GM19239 (cell line): ENCODE results near the gene MRPL53.
"Not testable (repeated sequence)": the region's sequence is repeated elsewhere in the genome, so short reads cannot be mapped to it uniquely, and the experiment has no call there.

ENCODE experiments used
- DNase-seq: peaks from one replicate; pipeline ENCODE4 v3.0.0; 2011; ENCODE audit warnings: low spot score; ENCODE audit not compliant: insufficient read length
- FAIRE-seq: peaks from 2 replicates; lab custom pipeline; 2011; peaks lifted over from hg19 to GRCh38; lab: Jason Lieb, UNC

The MRPL53 gene

DNA sequence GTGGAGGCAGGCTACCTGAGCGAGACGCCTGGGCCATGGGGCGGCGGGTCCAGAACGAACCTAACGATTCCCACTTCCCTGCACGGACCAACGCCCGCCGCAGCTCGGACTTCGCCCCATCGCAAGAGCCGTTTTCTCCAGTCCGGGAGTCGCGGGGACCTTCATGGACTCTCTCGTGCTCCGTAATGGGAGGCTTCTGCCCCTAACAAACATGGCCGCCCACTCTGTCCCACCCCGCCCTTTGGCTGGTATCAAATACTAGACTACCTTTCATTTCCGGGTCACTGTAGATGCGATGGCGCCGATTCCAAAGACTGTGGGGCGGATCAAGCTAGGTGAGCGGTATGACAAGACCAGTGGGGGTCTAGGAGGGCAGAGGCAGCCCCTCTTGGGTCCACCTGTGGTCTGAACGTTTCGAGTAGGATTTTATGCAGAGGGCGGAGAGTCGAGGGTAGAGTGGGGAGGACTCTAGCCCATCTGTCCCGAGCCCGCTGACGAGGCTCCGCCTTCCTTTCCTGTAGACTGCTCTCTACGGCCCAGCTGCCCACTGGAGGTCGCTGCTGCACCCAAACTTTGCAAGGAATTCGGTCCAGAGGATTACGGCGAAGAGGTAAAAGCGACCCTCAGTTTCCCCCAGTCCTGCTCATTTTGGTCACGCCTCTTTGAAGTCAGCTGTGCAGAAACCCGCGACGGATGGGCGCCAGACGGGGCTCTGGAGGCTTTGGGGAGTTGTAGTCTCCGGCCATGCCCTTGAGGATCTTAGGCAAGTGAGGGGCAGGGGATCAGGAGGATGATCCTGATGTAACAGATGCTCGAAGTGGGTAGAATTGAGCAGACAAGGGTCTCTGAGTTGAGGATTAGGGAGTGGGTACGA, 10.6 kb upstream of the MRPL53 start, which contains the start of the genes CCDC142 and TTC31:
Gene CCDC142 (minus strand): TSS at position 198 of the 874 bp plus-strand sequence. CDS start 161 bp downstream, at position 37.
Gene TTC31 (plus strand): TSS at position 281 of the 874 bp plus-strand sequence. CDS start 15 bp downstream, at position 296.
- FAIRE-seq: peak; percentile 97
- peak; percentile 87 for DNase-seq

DNA sequence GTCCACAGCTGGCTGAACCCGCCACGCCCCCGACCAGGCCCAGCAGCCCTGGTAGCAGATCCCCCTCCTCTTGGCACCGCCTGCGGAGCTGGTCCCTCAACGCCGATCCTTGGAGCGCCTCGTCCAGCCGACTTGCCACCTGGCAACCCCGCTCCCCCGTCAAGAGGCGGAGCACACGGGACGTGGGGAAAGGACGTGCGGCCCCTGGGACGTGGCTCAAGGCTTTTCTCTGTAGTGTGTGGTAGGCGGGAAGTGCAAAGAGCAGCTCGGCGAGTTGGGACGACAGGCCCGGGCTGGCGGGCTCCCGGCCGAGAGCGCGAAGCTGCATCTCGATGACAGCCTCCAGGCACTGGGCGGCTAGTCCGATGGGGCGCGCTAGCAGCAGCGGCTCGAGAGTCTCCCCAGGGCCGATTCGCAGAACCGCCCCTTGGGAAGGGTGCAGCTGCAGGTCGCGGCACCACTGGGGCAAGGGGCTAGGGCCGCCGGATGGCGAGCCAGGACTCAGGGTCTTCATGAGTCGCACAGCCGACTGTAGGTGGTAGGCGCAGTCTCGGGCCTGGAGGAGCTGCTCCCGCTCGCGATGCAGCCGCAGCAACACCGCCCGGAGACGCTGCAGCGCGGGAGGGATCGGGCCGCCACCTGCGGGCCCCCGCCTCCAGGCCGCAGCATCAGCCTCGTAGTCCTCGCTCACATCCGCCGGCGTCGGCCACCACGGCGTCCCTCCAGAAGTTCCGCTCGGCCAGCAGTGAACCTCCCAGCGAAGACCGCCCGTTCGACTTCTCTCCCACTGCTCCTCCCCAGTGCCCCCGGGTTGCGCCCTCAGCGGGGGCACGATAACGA, 9.7 kb upstream of the MRPL53 start:
- FAIRE-seq (no peak), DNase-seq (no peak)

DNA sequence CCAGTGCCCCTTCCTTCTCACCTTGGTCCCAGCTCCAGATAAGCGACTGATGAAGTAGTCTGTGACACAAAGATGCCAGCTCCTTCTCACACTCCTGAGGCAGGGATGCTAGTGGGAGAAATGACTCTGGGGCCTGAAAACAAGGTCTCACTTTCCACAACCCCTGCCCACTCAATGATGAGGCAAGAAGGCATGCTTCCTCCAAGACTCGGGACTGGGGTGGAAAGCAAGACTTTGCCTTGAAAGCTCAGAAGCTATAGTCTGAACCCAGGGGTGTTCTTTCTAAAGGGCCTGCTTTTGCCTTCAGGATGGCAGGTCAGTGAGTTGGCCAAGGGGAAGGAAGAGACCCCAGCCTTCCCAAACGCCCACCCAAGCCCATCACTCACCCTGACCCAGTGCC, 9.0 kb upstream of the MRPL53 start:
- FAIRE-seq (no peak), DNase-seq (no peak)

DNA sequence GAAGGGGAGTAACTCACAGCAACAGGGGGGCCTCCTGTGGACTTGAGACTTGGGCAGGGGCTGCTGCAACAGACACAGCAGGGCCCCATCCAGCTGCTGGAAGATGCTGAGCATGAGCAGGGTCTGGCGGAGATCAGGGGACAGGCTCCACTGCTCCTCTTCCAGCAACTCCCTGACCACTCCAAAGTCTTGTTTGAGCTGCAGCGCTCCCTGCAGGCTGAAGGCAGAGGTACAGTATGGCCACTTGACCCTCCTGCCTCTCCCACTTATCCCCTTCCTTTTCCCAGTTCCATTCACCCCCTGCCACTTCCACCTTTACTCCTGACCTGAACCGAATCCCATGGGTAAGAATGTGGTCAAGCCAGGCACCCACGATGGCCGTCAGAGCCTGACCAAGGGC, 2.4 kb upstream of the MRPL53 start:
- DNase-seq (no peak), FAIRE-seq (no peak)

DNA sequence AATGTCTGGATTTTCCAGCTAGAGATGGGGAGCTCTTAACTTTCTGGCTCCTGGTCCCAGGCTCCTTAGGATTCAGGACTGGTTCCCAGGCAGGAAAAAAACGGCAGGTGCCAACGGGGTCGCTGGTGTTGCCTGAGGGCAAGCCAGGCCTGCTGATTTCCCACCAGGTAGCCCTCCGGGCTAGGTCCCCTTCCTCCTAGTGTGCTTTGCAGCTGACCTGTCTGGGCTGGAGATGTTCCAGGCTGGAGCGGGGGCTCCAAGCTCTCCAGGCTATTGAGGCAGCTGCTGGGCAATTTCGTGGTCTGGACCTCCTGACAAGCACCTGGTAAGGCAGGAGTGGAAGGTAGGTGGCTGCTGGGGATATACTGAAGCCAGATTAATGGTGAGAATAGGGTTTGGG, 2.0 kb upstream of the MRPL53 start:
- DNase-seq (no peak), FAIRE-seq (no peak)

DNA sequence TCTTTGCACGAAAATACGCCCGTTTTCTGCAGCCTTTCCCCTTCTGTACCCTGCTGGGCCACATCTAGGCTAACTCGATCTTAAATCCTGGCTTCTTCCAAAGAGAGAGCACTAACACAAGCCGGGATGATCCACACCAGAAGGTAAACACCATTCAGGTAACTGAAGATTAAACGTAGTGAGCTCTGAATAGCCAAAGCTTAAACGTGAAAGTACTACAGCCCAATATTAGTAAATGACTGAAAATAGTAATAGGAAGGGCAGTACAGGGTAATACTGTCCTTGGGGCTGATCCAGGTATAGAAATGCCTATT, 422 bp upstream of the MRPL53 start:
- DNase-seq (no peak), FAIRE-seq (peak; percentile 57)

DNA sequence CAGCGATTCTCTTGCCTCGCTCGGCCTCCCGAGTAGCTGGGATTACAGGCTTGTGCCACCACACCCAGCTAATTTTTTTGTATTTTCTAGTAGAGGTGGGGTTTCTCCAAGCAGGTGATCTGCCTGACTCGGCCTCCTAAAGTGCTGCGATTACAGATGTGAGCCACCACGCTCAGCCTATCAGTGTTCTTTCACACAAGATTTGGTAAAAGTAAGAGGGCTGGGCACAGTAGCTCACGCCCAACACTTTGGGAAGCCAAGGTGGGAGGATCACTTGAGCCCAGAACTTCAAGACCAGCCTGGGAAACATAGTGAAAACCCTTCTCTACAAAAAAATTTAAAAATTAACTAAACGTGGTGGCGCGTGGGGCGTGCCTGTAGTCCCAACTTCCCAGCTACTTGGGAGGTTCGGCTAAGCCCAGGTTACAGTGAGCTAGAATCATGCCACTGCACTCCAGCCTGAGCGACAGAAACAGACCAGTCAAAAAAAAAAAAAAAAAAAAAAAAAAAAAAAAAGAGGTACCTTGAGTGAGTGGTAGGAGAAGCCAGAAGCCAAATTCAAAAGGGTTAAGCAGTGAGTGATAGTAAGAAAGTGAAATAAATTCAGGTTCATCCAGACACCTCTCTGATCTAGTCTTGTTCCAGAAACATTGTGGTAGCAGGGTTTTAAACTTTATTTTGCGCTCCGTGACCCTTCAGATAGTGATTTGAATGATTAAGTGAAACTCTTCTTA, 981 bp downstream of the MRPL53 start:
- no peak for DNase-seq
- FAIRE-seq: no peak

DNA sequence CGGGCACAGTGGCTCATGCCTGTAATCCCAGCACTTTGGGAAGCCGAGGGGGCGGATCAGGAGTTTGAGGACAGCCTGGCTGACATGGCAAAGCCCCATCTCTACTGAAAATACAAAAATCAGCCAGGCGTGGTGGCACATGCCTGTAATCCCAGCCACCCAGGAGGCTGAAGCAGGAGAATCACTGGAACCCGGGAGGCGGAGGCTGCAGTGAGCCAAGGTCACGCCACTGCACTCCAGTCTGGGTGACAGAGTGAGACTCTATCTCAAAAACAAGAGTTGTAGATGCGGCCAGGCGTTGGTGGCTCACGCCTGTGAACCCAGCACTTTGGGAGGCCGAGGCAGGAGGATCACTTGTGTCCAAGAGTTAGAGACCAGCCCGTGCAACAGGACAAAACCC, 1.7 kb downstream of the MRPL53 start:
- not testable (repeated sequence) for FAIRE-seq, DNase-seq

DNA sequence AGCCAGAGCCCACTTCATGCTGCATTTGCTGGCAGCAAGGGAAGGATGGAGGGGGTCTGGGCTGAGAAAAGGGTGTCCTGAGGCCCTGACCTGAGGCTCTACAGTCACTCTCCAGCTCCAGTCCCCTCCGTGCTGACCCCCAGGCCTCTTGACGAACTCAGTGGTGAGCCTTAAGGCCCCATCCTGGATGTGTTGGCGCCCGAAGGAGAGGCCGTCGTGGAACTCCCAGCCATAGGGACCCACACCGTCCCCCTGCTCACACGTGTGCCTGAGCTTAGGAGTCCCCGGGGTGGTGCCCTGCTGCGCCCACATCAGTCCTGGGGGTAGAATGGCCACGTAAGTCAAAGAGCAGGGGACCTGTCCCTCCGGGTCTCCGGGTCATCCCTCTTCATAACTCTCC, 8.1 kb downstream of the MRPL53 start:
- no peak for FAIRE-seq
- DNase-seq: no peak

DNA sequence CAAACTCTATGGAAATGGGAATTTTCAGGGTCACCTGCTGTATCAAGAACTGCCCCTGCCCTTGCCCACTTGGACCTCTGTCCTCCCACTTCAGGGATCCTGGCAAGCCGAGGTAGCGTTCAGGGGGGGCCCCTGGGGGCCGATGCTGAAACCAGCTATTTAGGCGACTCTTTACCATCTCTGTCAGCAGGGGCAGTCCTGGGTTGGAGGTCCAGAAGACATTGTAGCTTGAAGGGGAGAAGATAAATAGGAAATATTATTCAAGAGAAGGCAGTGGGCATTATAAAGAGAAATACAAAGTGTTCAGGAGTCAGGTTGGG, 9.7 kb downstream of the MRPL53 start:
- DNase-seq: no peak
- no peak for FAIRE-seq

DNA sequence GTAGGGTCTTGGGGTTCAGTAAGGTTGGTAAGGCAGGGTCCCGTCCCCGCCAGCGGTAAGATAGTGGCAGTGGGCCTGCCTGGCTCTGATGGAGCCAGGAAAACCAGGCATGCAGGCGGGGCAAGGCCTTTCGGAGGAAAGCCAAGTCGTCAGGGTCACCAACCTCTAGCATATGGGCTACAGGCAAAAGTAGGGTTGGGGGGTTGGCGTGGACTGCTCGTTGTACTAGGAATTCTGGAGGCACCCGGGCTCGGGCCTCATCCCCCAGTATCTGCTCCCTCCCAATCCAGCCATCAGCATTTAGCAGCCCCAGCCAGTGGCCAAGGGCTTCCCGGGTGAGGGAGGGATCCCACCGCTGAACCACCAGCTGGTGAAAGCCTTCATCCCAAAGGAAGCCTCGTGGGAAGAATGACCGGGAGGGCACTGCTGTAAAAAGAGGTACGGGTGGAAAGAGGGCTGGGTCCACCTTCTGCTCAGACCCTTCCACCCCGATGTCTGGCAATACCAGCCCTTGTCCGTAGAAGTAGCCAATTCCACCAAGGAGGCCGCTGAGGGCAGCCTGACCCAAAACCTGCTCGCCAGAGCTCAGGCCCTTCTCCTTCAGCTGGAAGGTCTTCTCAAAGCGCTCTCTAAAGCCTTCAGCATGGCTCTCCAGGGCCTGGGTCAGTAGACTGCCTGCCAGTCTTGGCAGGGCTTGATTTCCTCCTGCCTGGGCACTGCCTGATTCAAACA, 10.3 kb downstream of the MRPL53 start:
- FAIRE-seq (no peak), DNase-seq (no peak)

DNA sequence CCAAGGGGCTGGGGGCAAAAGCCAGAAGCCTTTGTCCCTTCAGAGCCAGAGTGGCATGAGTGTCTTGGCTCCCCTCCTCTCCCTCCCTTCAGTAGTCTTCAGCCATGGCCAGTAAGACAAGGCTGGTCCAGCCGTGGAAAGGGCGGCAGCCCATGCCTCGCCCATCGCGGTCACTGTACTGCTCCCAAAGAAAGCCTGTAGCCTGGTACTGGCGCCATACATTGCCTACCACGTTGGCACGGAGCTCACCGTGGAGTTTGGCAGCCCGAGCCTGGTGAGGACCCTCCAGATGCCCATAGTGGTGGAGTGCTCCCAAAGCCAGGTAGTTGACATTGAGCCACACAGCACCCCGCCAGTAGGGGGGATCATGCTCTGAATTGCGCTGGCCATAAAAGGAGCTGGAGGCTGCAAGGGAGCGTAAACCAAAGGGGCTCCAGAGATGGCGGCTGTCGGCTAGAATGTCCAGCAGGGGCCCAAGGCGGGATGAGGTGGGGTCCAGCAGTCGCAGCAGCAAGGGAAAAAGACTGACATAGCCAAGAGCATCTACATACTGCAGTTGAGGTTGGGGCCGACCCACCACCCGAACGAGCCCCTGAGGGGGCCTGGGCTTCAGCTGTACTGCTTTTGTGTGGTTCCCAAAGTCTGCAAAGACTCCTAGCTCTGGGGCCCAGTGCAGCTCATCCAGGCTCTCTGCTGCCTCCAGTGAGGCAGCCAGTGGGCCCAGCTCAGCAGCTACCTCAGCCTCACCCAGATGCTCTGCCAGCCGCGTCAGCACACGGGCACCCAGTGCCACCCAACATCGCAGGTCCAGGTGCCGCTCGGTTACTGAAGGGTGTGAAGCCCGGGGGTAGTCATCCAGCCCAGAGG, 11.1 kb downstream of the MRPL53 start:
- DNase-seq: no peak
- FAIRE-seq: no peak

DNA sequence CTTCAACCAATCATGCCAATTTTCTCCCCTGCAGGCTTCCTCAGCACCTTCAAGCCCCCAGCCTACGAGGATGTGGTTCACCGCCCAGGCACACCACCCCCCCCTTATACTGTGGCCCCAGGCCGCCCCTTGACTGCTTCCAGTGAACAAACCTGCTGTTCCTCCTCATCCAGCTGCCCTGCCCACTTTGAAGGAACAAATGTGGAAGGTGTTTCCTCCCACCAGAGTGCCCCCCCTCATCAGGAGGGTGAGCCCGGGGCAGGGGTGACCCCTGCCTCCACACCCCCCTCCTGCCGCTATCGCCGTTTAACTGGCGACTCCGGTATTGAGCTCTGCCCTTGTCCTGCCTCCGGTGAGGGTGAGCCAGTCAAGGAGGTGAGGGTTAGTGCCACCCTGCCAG, 12.3 kb downstream of the MRPL53 start:
- FAIRE-seq, DNase-seq: not testable (repeated sequence)

DNA sequence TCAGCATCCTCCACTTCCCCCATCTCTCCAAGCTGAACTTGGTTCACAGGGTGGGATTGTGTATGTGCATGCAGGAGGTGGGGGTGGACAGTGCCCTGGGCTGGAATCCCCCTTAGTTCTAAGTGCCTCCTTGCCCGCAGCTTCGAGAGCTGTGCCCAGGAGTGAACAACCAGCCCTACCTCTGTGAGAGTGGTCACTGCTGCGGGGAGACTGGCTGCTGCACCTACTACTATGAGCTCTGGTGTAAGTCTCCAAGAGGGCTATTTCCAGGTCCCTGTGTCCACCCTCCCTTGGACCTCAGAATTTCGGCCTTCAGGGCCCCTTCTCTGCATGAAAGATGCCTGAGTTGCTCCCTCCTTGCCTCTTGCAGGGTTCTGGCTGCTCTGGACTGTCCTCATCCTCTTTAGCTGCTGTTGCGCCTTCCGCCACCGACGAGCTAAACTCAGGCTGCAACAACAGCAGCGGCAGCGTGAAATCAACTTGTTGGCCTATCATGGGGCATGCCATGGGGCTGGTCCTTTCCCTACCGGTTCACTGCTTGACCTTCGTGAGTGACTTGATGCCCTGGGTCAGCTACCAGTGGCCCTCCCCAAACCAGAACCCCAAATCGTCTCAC, 12.9 kb downstream of the MRPL53 start:
- not testable (repeated sequence) for FAIRE-seq, DNase-seq

DNA sequence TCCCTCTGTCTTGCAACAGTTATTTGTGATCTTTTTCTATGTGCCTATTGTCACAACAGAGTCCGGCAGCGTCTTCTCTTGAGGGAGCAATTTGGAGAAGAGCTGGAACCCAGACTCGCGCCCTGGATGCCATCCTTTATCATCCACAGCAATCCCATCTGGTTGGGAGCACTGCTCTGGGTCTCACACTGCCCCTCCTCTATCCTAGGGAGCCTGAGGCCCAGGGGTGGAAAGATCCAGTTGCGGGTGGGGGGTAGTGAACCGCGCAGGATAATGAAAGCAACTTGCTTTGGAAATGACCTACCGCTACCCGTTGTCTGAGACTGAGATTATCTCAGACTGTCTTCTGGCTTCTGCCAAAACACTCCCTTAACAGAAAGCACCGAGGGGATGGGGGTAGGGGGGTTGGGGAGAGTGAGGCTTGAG, 13.5 kb downstream of the MRPL53 start:
- FAIRE-seq: no peak
- DNase-seq: no peak

DNA sequence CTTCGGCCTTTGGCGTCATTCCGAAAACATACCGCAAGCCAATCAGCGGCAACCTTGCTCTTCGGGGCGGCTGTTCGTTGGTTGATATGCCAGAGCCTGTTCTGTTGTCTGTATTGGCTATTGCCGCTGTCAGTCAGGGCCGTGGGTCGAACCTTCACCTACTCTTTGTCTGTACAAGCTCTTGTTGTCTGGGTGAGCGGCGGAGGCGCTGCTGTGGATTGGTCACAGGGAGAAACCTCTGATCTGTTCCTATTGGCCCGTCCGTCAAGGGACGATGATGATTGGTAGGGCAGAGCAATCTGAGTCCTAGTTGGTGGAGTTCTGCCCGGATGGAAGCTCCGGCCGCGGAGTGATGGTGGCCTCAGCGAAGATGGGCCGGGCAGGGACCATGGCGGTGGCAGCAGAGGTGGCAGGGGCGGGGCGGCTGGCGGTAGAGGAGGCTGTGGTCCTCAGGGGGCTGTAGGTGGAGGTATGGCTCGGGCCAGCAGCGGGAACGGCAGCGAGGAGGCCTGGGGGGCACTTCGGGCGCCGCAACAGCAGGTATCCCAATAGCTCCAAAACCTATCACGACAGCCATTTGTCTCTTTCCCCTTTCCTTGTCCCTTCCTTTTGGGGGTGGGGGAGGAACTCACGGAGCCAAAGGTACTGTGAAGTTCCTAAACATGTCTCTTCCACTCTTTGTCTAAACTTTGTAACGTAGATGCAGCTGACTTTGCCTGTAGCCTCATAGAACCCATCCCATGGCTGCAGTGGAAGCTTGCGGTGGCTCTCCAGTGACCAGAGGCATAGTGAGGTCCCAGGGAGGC, 14.1 kb downstream of the MRPL53 start, which contains the start of gene WBP1:
Gene WBP1 (plus strand): TSS at position 307 of the 806 bp plus-strand sequence. CDS start 165 bp downstream, at position 472.
- FAIRE-seq: peak; percentile 97

DNA sequence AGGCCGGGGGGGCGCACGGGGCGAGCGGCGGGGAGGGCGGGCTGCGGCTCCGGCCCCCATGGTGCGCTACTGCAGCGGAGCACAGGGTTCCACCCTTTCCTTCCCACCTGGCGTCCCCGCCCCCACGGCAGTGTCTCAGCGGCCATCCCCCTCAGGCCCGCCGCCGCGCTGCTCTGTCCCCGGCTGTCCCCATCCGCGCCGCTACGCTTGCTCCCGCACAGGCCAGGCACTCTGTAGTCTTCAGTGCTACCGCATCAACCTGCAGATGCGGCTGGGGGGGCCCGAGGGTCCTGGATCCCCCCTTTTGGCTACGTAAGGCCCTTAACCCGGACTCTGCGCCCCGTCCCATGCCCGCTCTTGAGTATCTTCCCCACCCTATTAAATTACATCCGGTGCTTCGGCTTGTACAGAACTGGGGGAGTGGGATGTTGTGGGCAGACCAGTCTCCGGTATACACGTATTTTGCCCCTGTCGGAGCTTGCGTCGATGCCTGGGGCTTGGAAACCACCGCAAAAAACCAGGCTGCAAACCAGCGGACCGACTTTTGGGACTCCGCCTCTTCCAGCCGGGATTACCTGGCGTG, 14.8 kb downstream of the MRPL53 start:
- no peak for FAIRE-seq
- DNase-seq: no peak

More for the DNA sequence above, 14.1 kb downstream of the MRPL53 start, which contains the start of gene WBP1:
- DNase-seq: no peak
